Activated T-cell treated with anti-CD3 and anti-CD28 coated beads, Interleukin-2, amount 50 U/mL, for 1 hour (primary cell): ENCODE results near the gene GPR157.
A peak's percentile ranks its signal among the peaks of the same experiment; 100 is the strongest.
"Not testable (repeated sequence)": the region's sequence is repeated elsewhere in the genome, so short reads cannot be mapped to it uniquely, and the experiment has no call there.

Source experiments
- DNase-seq: peaks from one replicate; pipeline ENCODE4 v3.0.0-alpha.2; 2020

Gene GPR157

DNA sequence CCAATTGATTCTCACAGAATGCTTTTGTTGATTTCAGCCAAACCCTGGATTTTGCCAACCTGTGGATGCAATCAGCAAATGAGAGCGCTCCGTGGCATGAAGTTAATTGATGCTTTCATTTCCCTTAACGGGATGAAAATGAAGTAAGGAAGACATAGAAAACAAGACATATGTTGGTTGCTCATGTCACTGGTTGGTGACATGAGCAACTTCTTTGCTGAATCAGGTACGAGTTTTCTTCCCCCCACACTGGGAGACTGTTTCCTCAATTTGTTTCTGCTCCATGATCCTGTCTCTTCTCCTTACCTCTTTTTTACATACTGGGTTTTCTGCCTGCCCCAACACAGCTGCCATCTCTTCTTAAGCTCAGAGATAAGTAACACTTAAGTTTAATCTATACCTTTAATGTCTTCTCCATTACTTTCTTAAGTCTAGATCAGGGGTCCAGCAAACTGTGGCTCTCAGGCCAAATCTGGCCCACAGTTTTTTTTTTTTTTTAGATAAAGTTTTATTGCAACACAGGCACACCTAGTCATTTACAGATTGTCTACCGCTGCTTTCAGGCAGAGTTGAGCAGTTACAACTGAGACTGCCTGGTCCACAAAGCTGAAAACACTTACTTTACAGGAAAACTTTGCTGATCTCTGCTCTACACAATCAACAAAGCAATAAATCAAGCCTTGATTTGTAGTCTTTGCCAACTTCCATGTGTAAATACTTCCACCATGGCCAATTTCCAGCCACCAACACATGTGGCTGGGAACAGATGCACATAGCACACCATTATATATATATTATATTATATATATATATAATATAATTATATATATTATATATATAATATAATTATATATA, 13.3 kb downstream of the GPR157 start:
- no peak for DNase-seq

DNA sequence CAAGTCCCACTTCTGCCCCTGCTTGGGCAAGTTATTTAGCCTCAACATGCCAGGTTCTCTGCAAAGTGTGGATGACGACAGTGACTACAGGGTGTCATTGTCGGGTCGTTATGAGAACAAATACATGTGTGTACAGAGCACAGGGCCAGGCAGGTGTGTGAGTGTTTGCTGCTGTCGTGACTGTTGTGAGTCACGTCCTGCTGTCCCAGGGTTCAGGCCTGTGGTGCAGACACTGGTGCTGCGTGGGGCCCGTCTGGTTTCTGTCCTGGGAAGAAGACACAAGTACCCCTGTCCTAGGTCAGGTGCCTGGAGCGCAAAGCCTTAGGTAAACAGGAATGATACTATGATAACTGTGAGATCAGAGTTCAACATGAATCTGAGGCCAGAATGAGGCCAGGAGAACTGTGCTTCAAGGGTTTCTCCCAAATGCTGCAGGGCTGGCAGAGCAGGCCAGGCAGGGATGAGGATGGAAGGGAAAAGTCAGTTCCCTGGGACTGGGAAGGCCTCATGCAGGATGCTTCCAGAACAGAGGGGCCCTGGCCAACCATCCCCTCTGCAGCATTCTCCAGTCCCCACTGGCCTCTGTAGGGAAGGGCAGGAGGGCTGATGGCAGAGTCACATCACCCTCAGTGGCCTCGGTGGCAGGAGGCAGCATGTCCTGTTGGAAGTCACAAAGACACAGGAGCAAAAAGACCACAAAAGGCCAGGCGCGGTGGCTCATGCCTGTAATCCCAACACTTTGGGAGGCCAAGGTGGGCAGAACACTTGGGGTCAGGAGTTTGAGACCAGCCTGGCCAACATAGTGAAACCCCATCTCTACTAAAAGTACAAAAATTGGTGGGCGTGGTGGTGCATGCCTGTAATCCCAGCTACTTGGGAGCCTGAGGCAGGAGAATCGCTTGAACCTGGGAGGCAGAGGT, 15.7 kb downstream of the GPR157 start:
- no peak for DNase-seq

DNA sequence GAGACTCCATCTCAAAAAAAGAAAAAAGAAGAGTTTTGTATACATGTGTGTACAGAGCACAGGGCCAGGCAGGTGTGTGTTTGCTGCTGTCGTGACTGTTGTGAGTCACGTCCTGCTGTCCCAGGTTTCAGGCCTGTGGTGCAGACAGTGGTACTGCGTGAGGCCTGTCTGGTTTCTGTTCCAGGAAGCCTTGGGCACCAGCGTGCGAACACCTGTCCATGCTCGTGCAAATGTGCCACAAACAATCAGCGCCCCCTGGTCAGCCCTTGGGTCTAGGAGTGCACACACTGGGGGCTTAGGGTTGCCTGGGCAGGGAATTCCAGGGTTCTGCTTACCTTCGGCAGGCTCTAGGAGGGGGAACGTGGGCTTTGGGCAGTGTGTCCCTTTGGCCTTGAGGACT, 16.9 kb downstream of the GPR157 start:
- DNase-seq, result no peak

GRCh38 chr1:9111357-9111691, 17.6 kb downstream of the GPR157 start:
- no peak for DNase-seq

DNA sequence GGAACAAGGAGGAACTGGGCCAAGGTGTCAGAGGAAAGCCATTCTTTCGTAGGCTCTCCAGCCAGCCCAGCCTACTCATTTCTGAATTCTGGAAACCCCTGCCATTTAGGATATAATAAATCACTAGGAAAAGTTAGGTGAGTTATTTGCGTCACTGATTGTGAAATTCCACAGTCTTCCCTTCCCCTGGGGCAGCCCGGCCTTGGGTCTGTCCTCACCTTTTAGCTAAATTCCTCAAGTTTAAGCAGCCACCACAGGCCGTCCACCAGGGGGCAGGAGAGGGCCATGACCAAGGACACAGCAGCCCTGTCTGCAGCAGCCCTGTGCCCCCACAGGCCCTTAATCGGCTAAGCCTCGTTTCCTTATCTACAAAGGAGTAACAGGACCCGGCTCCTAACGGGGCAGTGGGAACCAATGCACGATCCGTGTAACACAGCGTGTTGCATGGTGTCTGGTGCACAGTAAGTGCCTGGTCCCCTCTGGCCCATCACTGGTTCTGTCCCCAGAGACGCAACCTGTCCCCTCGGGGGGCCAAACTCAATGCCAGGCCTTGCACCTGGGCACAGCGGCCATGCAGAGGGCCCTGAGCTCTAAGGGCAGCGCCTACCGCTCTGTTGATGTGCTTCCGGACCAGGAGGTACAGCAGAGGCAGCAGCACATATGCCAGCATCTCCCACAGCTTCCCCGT, 18.1 kb downstream of the GPR157 start:
- peak; percentile 85 for DNase-seq

DNA sequence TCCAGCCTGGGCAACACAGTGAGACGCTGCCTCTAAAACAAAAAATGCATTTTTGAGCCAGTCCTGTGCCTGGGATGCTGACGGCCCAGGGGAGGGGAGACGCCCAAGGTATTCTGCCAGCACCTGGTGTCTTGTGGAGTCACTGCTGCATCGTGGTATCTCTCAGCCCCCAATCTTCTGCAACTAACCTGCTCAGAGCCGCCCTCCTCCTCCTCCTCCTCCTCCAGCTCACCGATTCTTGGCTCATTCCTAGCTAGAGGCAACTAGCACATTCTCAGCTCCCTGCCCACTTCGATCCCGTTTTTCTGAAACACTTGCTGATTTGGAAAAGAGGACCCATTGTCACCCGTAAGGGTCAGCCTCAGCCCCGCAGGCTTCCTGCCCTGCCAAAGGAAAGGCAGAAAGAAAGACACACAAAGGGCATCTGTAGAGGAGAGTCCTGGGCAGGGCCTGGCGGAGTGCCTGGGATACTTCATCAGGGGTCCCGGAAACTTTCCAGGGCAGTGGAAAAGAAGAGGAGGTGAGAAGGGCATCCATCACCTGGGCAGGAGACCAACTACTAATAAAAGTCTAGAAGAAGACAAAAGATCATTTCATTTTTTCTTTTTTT, 20.7 kb downstream of the GPR157 start:
- no peak for DNase-seq

DNA sequence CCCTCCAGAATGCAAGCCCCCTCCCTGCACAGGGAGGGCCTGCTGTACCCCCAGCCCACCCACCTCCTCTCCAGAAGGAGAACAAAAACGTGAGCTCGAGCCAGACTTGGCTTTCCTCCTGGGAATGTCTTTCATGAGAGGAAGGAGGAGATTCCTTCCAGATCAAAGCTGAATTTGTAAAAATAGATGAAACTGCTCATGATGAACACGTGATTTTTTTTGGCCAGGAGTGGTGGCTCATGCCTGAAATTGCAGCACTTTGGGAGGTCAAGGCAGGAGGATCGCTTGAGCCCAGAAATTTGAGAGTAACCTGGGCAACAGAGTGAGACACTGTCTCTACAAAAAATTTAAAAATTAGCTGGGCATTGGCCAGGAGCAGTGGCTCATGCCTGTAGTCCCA, 21.8 kb downstream of the GPR157 start:
- DNase-seq, result no peak

GRCh38 chr1:9106286-9106685, 22.6 kb downstream of the GPR157 start:
- no peak for DNase-seq

GRCh38 chr1:9105336-9105867, 23.5 kb downstream of the GPR157 start:
- no peak for DNase-seq

- no peak for DNase-seq
Measured at GRCh38 chr1:9101510-9102146, 27.3 kb downstream of the GPR157 start.

- DNase-seq, result no peak
Measured at GRCh38 chr1:9100471-9101043, 28.3 kb downstream of the GPR157 start.

- no peak for DNase-seq
Measured at GRCh38 chr1:9099555-9099954, 29.3 kb downstream of the GPR157 start.

DNA sequence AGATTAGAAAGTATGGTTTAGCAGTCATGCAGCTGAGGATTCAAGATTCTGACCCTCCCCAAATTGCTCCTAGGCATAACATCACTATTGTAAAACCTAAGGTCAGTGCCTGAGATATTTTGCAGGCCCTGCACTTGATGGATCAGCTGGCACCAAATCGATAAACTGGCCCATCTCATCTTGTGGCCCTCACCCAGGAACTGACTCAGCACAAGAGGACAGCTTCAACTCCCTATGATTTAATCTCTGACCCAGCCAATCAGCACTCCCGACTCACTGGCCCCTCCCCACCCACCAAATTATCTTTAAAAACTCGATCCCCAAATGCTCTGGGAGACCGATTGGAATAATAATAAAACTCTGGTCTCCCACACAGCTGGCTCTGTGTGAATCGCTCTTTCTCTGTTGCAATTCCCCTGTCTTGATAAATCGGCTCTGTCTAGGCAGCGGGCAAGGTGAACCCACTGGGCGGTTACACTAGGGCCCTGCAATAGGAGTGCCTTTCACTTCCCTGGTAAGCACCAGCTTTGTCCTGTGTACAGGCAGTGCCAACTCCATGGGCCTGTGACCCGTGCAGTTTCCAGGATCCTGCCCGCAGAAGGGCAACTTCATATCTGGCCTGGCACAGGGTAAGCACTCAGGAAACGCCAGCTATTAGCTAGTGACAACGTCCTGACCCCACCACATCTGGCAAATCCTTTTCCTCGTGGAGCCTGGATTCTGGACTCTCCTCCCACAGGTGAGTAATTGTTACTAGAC, 30.8 kb downstream of the GPR157 start:
- DNase-seq, result no peak

- no peak for DNase-seq
Measured at GRCh38 chr1:9095818-9096217, 33.1 kb downstream of the GPR157 start.

DNA sequence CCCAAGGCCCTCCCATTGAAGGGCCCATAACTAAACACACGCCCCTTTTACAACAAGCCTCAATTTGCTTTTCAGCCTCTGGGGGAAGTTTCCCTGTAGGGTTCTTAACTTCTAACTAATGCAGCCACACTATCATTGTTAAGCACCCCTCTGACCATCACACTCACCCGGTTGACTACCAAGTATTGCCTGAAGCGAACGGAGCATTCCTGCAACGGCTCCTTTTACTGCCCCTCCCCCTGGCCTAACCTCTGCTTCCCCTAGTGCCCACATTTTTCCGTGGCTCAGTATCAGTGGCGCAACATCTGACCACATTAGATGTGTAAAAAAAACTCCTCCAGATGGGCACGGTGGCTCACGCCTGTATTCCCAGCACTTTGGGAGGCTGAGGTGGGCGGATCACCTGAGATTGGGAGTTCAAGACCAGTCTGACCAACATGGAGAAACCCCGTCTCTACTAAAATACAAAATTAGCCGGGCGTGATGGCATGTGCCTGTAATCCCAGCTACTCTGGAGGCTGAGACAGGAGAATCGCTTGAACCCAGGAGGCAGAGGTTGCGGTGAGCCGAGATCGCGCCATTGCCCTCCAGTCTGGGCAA, 34.8 kb downstream of the GPR157 start:
- not testable (repeated sequence) for DNase-seq

GRCh38 chr1:9093581-9093980, 35.3 kb downstream of the GPR157 start:
- no peak for DNase-seq

DNA sequence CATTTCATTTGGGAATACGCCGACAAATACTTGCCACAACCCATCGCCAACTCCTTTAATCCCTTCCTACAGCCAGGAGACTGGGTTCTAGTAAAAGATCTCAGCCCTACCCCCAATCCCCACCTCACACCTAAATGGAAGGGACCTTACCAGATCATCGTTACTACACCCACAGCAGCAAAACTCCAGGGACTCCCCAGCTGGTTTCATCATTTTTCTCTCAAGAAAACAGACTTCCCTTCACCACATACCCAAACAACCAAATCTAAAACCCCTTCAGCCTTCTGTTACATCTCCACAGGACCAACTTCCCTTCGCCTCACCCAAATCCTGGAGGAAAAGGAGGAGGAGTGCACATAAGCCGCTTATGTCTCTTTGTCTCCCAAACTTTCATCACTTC, 35.8 kb downstream of the GPR157 start:
- DNase-seq, result no peak

DNA sequence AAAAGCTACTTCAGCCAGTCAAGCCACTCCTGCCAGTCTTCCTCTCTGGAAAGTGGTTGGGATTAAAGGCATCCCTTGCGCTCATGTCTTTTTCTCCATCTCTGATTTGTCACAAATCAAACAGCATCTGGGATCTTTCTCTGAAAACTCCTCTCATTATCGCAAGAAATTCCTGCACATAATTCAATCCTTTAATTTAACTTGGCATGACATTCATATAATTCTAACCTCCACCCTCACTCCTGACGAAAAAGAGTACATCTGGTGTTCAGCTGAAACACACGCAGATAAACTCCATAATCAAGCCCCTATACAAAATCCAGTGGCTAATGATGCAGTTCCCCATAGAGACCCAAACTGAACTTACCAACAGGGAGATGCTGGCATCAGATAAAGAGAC, 40.1 kb downstream of the GPR157 start:
- DNase-seq, result no peak

GRCh38 chr1:9087411-9088125, 41.3 kb downstream of the GPR157 start:
- DNase-seq, result no peak

DNA sequence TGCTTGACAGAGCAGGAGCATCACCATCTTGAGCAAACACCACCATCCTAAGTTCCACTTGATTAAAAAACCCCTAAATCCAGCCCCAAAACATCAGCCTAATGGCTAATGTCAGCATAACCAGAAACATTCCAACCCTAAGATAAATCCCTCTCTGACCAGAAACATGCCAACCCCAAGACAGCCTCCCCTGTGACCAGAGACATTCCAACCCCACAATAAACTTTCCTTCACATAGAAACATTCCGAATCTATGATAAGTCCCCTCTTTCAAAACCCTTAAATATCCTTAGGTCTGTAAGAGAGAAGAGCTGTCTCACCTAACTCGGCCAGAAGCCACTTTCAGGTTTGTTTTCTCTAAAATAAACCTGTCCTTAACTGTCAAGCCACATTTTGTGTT, 42.1 kb downstream of the GPR157 start:
- no peak for DNase-seq
